OCI-M1 (cell line): Measurements from ENCODE around the gene SPIRE2.

Experiments used
- DNase-seq: peaks from one replicate; lab custom pipeline; 2025; lab: John Stamatoyannopoulos, UW

The SPIRE2 gene

GRCh38 chr16:89837014-89837546 is 8.8 kb downstream of the SPIRE2 start:
- DNase-seq: no peak

DNA sequence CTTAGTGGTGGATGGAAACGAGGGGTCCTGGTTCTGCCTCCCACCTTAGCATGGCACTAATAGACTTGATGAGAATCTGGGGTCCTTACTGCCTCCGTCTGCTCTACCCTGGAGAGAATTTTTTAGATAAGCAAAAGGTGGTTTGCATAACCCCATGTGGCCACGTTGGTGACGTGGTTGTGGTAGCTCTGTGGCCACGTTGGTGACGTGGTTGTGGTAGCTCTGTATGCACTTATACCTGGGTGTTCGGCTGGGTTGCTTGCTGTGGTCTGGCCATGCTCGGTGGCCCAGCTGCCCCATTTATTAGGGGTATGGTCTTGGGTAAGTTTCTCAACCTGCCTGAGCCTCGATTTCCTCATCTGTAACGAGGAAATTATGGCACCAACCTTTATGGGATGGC is 13.0 kb downstream of the SPIRE2 start:
- peak; percentile 21 for DNase-seq

DNA sequence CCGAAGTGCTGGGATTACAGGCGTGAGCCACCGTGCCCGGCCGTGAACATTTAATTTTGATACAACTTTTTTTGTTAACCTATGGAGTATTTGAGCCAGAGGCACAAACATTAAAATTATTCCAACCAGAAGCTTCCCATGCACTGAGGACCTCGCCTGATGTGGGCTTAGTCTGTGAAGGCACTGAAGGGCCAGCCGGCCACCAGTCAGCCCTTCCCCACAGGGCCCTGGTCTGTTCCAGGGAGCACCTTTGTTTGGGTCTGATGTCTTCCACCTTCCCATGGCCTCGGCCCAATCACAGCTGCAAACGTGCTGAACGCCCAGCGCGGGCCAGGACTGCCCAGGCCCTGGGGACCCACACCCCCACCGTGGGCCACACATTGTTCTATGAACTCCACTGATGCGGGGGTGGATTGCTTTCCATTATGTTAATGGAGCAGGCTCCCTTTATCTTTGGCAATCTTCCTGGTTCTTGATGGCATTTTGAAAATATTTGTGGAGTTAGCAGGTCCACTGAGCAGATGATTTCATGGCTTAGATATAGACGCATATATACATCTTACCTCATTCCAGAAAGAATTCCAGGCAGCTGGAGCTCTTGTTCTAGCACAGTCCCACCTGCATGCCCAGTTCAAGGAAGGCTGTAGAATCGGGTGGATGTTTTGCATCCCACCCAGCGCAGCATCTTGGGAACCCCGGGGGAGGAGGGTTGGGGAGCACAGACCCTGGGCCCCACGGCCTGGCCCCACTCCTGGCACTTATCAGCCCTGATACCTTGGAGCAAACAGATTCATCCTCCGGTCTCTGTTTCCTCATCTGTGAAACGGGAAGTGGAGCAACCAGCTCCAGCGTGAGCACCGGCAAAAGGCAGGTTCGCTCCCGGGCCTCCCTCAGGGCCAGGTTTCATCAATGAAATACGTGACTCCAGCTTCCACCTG is 14.5 kb downstream of the SPIRE2 start:
- DNase-seq: no peak

DNA sequence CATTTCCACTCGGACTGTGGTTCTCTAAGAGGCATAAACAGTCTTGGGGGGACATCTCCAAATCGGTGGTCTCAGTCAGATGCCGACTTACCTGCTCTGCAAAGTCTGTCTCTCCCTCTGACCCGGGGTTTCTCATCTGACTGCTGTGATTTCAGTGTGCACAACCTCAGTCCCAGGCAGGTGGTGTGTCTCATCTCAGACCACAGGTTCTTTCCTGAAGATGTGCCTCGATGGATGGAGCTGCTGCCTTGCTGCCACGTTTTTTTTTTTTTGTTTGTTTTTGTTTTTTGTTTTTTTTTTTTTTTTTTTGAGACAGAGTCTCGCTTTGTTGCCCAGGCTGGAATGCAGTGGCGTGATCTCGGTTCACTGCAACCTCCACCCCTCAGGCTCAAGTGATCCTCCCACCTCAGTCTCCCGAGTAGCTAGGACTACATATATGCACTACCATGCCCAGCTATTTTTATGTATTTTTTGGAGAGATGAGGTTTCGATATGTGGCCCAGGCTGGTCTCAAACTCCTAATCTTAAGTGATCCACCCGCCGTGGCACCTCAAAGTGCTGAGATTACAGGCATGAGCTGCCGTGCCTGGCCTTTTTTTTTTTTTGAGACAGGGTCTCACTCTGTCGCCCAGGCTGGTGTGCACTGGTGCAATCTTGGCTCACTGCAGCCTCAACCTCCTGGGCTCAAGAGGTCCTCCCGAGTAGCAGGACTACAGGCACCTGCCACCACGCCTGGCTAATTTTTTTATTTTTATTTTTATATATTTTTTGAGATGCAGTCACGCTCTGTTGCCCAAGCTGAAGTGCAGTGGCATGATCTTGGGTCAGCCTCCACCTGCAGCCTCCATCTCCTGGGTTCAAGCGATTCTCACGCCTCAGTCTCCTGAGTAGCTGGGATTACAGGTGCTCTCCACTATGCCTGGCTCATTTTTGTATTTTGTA is 15.4 kb downstream of the SPIRE2 start:
- DNase-seq: no peak

- no peak for DNase-seq
Observed at GRCh38 chr16:89844739-89845339, 16.6 kb downstream of the SPIRE2 start.

GRCh38 chr16:89845417-89845816 is 17.1 kb downstream of the SPIRE2 start:
- DNase-seq: no peak

GRCh38 chr16:89847051-89847939 is 19.0 kb downstream of the SPIRE2 start:
- DNase-seq: no peak

DNA sequence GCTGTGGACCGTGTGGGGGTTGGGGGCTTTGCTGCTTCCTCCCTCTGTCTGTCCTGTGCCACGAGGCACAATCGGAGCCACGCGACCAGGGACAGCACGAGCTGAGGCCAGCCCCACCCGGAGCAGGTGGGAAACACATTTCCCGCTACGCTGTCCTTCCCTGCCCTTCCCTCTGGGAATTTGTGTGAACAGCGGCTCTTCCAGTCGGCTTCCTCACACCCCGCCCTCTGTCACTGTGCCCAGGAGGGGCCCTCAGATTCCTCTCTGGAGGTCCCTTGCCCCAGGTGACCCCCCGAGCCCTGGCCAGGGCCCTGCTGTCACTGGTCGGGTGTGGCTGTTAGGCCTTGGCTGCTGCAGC is 19.6 kb downstream of the SPIRE2 start:
- DNase-seq: no peak

DNA sequence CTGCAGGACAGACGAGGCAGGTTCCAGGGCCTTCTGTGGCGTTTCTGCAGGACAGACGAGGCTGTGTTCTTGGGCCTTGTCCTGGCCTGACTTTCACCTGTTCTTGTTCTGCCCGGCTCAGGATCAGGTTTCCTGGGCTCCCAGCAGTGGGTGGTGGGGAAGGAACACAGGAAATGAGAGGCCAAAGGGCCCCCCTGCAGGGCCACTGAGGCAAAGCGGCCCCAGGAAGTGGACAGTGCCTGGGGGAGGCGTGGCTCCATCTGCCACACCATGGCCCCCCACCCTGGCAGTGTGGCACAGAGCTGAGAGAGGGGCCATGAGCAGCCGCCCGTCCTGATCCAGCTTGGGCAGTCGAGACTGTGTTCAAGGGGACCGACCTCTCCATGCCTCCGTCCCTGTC is 20.7 kb downstream of the SPIRE2 start:
- DNase-seq: no peak

- DNase-seq: no peak
Observed at GRCh38 chr16:89853306-89853993, 25.2 kb downstream of the SPIRE2 start.

DNA sequence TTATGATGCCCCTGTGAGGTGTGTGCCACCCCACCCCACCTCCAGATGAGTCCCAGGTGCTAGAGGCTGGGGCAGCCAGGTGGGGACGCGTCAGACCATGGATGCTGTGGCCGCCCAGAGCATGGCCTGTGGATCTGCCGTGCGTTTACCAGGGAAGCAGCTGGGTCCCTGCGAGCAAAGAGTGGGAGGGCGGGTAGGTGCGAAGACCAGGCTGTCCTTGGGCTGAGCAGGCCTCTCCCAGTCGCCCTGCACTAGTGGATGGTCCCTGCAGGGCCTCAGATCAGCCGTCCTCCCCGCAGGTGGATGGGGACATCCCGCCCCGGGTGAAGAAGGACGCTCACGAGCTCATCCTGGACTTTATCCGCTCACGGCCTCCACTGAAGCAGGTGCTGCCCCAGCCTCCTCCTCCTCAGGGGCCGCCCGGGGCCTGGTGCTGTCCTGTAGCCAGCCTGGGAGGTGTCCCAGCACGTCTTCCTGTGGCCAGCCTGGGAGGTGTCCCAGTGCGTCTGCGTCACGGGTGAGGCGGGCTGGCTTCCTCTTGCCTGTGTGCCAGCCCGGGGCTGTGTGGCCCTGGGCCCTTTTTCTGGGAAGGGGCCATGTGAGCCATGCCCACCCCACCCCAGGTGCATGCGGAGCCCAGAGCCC is 27.1 kb downstream of the SPIRE2 start:
- no peak for DNase-seq

DNA sequence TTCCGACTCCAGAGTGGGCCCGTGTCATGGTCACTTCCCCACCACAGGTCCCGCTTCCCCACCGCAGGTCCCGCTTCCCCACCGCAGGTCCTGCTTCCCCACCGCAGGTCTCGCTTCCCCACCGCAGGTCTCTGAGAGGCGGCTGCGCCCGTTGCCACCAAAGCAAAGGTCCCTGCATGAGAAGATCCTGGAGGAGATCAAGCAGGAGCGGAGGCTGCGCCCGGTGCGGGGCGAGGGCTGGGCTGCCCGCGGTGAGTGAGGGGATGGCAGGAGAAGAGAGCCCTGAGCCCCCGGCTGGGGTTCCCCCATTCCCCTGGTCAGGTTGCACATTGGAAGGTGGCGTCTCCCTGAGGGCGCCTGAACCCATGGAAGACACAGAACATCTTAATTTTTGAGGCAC is 27.7 kb downstream of the SPIRE2 start:
- DNase-seq: no peak

DNA sequence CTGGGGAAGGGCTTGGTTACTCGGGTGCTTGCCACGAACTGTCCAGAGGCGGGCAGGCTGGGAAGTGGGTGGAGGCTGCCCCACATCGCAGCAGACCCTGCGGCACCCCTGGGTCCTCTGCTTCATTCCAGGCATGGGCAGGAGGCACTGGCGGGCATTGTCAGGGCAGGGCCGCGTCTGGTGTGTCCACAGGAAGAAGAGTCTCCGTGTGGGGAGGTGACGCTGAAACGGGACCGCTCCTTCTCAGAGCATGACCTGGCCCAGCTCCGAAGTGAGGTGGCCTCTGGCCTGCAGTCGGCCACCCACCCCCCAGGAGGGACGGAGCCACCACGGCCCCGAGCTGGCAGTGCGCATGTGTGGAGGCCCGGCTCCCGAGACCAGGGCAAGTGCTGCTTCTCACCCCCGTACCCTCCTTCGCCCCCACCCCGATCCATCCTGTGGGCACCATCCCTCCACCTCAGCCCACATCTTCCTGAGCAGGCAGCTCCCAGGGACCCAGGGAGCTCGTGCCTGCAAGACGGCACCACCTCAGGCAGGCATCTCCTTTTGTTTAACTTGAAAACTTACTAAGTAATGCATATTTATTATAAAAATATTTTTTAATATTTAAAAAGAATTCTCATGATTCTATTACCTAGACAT is 30.8 kb downstream of the SPIRE2 start:
- DNase-seq: no peak

DNA sequence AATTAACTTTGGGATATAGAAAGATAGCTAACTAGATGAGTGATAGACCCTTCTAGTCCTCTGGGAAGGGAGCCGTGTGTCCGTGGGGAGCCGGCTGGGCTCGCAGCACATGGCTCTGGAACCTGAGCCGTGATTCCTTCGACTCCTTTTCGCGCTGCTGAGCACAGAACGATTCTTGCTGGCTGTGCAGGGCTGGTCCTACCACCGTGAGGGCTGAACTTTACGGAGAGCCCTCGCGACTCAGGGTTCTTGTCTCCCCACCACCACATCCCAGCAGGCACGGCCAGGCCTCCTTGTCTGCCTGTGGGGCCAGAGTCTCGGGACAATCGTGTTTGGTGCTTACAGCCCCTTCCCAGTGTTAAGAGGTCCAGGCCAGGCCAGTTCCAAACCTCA is 31.3 kb downstream of the SPIRE2 start:
- DNase-seq: no peak

DNA sequence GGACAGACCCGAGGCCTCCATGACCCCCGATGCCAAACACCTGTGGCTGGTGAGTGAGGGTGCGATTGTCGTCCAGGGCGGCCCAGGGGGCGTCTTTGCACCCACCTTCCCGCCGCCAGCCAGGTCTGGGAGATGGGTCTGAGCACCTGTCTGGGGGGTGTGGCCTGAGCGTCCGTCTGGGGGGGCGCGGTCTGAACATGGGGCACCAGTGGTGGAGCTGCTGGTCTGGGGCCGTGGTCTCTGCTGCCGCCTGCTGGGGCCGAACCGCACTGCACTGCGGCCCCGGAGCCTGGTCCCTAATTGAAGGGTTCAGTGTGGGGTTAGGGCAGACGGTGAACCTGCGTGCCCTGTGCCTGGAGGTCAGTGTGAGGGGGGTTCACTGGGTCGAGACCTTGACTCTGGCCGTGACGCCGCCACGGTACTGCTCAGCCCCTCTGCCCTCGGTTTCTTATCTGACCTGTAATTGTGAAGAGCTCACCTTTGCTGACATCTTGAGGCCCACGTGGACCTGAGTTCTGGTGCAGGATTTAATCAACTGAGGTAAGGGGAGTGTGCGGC is 32.6 kb downstream of the SPIRE2 start:
- DNase-seq: peak; percentile 87

- DNase-seq: no peak
Observed at GRCh38 chr16:89861648-89862047, 33.4 kb downstream of the SPIRE2 start.

GRCh38 chr16:89862732-89863131 is 34.5 kb downstream of the SPIRE2 start:
- no peak for DNase-seq

DNA sequence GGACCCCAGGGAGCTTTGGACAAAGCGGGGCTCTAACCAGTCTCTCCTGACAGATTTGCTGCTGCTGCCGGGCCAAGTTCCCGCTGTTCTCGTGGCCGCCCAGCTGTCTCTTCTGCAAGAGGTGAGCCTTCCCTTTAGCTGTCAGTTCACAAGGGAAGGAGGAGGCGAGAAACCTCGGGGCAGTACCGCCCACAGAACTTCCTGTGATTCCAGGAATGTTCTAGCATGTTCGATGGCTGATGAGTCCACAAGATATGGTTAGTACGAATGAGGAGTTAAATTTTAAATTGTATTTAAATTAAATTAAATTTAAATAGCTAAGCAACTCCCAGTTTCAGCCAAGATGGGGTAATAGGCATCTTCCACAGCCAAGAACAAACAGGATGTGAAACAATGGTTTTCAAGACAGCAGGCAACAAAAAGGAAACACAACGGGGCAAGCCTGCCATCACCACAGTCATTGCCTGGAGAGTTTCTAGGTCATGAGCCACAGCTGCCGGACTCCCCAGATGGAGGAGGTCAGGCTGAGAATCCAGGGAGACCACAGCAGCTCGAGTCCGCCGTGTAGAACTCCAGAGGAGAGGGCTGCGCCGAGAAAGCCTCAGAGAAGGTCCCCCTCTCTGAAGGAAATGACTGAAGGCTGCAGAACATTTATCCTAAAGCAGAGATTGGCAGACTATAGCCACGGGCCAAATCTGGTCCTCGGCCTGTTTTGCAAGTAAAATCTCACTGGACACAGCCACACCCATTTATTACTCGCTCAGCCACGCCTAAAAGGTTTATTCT is 35.7 kb downstream of the SPIRE2 start:
- no peak for DNase-seq

DNA sequence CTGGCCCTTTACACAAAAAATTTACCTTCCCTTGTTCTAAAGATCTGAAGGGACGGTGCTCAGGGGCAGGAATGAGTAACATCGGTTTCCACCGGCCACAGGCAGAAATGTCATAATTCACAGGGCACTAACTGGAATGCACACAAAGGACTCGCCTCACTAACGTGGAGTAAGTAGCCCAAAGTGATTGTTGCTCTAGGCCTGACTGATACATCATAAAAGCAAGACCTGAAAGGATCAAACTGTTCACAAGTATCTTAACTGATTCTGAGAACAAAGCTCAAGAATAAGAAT is 36.2 kb downstream of the SPIRE2 start:
- DNase-seq: no peak
